ENCODE data around the gene DNAJB8.

DNA sequence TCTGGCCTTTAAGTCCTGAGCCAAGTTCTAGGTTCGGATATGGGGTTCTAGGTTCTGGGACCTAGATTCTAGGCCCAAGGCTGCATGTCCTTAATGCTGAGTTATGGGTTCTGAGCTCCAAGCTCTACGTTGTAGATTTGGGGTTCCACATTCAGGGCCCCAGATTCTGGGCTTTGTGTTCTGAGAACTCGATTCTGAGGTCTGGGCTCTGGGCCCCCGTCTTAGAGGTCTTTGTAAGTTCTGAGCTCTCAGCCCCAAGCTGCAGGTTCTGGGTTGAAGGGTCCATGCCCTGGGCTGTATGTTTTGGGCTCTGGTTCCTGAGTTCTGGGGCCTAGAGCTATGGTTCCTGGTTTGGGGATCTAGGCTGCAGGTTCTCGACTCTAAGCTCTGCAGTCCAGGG, 10.0 kb upstream of the DNAJB8 start:
- TF ChIP-seq, protein P1, sequence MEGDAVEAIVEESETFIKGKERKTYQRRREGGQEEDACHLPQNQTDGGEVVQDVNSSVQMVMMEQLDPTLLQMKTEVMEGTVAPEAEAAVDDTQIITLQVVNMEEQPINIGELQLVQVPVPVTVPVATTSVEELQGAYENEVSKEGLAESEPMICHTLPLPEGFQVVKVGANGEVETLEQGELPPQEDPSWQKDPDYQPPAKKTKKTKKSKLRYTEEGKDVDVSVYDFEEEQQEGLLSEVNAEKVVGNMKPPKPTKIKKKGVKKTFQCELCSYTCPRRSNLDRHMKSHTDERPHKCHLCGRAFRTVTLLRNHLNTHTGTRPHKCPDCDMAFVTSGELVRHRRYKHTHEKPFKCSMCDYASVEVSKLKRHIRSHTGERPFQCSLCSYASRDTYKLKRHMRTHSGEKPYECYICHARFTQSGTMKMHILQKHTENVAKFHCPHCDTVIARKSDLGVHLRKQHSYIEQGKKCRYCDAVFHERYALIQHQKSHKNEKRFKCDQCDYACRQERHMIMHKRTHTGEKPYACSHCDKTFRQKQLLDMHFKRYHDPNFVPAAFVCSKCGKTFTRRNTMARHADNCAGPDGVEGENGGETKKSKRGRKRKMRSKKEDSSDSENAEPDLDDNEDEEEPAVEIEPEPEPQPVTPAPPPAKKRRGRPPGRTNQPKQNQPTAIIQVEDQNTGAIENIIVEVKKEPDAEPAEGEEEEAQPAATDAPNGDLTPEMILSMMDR (IDR thresholded peaks at IDR 0.05 in 4 of 5, conservative IDR thresholded peaks at IDR 0.05 in 1 of 5): no peak
- no peak for TF ChIP-seq POLR2A (IDR thresholded peaks at IDR 0.05)
